ENCODE results near the gene GDF7.

DNA sequence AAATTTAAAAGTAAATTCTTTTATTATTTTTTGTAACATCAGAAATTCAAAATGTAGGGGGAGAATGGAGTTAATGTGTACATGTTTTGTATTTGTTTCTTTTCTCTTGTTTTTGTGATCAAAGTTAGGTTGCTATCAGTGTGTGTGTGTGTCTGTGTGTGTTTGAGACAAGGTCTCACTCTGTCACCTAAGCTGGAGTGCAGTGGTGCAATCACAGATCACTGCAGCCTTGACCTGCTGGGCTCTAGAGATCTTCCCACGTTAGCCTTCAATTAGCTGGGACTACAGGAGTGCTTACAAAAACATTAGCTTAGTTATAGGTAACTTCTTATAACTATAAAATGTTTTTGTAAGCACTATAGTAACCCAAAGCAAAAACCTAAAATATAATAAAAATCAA is 50.7 kb downstream of the GDF7 start:
- TF ChIP-seq, protein P1, sequence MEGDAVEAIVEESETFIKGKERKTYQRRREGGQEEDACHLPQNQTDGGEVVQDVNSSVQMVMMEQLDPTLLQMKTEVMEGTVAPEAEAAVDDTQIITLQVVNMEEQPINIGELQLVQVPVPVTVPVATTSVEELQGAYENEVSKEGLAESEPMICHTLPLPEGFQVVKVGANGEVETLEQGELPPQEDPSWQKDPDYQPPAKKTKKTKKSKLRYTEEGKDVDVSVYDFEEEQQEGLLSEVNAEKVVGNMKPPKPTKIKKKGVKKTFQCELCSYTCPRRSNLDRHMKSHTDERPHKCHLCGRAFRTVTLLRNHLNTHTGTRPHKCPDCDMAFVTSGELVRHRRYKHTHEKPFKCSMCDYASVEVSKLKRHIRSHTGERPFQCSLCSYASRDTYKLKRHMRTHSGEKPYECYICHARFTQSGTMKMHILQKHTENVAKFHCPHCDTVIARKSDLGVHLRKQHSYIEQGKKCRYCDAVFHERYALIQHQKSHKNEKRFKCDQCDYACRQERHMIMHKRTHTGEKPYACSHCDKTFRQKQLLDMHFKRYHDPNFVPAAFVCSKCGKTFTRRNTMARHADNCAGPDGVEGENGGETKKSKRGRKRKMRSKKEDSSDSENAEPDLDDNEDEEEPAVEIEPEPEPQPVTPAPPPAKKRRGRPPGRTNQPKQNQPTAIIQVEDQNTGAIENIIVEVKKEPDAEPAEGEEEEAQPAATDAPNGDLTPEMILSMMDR (IDR thresholded peaks at IDR 0.05) = no peak
- TF ChIP-seq POLR2A (IDR thresholded peaks at IDR 0.05) = no peak

Measured in right lobe of liver (tissue), 4 donors.